Activated T-helper 17 cell treated with anti-CD3 and anti-CD28 coated beads, Interleukin-2, amount 50 U/mL, for 72 hours (primary cell): ENCODE results near the gene LYPD6B. TPM values are rescaled to one million over a fixed set of nuclear protein-coding genes. Genes with fewer than 3 reads are reported as not detected.
A peak's percentile ranks its signal among the peaks of the same experiment; 100 is the strongest.

Source experiments
- ATAC-seq: fragments of 150-1000 bp; cut with Tn5 transposase; replicated peaks from 2 replicates; pipeline ENCODE4 v1.10.0; 2021; ENCODE audit warnings: mild to moderate bottlenecking, moderate library complexity
- H3K27ac Mint-ChIP-seq: one replicate; pipeline ENCODE4 v1.8.0; 2022; ENCODE audit warnings: mixed read lengths
- H3K27me3 Mint-ChIP-seq: one replicate; pipeline ENCODE4 v1.8.0; 2022; ENCODE audit warnings: mixed read lengths
- H3K36me3 Mint-ChIP-seq: one replicate; pipeline ENCODE4 v1.8.0; 2022; ENCODE audit warnings: low read depth, mild to moderate bottlenecking, mixed read lengths
- H3K4me1 Mint-ChIP-seq: one replicate; pipeline ENCODE4 v1.8.0; 2022; ENCODE audit warnings: mixed read lengths
- H3K4me3 Mint-ChIP-seq: one replicate; pipeline ENCODE4 v1.8.0; 2022; ENCODE audit warnings: mild to moderate bottlenecking, mixed read lengths
- H3K9me3 Mint-ChIP-seq: one replicate; pipeline ENCODE4 v1.8.0; 2022; ENCODE audit warnings: mixed read lengths
- total RNA-seq, 2 donors: library from RNA; stranded (reverse); gene quantifications; one replicate each; pipeline ENCODE4 v1.2.3, GENCODE V29; 2022

LYPD6B gene
- total RNA-seq, 2 donors from 2014 or later: not detected

DNA sequence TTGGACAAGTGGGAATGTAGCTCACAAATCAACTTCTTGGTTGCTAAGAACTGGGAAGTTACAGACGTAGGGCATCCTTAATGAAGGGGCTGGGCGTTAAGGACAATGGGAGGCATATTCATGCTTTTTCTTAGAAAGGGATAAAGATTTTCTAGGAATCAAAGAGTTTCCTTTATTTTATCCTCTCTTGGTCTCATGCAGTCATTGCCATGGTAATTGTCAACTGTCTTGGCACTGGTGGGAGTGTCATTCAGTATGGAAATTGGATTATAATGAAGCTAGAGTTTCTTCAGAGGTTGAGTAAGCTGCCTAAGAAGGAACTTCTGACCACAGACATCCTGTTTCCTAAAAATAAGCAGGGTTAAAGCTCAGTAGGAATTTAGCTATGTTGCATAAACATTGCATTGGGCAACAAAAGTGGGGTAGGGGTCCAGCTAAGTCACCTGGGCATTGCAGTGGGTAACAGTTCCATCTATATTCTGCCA, 114.0 kb downstream of the LYPD6B start:
- no peaks in the 10 kb centered on the region for H3K9me3 Mint-ChIP-seq
- no peaks in the 10 kb centered on the region for H3K36me3 Mint-ChIP-seq
- no peak for ATAC-seq
- H3K27me3 Mint-ChIP-seq: peaks cover 20% of the 10 kb centered on the region
- H3K27ac Mint-ChIP-seq: no peak overlapping the region
- H3K4me1 Mint-ChIP-seq: no peaks in the 10 kb centered on the region
- H3K4me3 Mint-ChIP-seq: no peak overlapping the region

DNA sequence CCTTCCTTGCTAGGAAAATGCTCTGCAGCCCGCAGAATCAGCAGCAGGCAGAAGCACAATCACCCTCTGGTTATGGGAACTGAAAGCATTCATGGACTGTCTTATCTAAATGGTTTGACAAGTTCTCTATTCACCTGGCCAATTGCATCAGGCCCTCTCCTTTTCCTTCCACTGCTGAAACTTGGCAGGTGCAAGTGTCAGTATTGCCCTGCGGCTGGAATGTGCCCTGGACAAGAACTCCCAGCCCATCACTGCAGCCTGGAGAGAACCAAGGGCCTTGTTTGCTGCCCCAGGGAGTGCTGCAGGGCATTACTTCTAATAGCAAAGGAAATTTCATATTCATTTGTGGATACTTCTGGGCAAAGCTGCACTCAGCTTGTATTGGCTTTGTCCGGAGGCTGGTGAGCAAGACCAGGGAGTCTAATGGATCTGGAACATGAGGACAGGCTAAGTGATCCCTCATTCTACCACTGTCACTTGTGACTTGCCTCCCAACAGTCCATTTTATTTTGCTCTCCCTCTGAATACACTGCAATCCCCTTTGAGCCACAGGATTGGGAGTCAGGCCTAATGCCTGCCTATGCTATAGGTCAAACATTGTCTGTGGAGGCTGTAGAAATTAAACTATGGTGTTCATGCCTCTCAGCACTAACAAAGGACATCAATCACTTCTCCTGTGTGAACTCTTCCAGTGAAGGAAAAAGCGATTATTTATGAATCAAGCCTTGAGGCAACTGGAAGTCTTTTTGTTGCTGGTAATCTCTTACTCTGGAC, 116.9 kb downstream of the LYPD6B start:
- no peak overlapping the region for H3K4me3 Mint-ChIP-seq
- no peaks in the 10 kb centered on the region for H3K4me1 Mint-ChIP-seq
- peaks cover 24% of the 10 kb centered on the region for H3K27me3 Mint-ChIP-seq
- ATAC-seq: no peak
- no peaks in the 10 kb centered on the region for H3K9me3 Mint-ChIP-seq
- H3K27ac Mint-ChIP-seq: no peak overlapping the region
- no peaks in the 10 kb centered on the region for H3K36me3 Mint-ChIP-seq

DNA sequence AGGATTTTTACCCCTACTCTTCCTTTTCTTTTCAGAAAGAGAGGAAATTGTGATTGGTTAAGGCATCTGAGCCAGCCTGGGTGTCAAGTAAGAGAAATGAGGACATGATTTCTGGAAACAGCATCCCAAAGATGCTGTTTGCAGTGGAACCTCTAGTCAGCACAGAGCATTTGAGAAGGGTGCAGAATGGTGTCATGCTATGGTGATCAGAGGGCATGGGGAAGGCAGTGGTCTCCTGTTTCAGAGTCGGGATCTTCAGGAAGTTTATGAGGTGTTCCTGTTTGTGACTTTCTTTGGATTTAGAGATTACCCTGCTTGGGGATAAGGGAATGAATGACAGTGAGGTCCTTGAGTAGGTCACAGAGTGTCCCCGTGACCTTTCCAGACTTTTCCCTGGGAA, 117.5 kb downstream of the LYPD6B start:
- peaks cover 24% of the 10 kb centered on the region for H3K27me3 Mint-ChIP-seq
- ATAC-seq: no peak
- H3K9me3 Mint-ChIP-seq: no peaks in the 10 kb centered on the region
- no peak overlapping the region for H3K4me3 Mint-ChIP-seq
- H3K4me1 Mint-ChIP-seq: peaks cover 3% of the 10 kb centered on the region
- no peak overlapping the region for H3K27ac Mint-ChIP-seq
- H3K36me3 Mint-ChIP-seq: no peaks in the 10 kb centered on the region

DNA sequence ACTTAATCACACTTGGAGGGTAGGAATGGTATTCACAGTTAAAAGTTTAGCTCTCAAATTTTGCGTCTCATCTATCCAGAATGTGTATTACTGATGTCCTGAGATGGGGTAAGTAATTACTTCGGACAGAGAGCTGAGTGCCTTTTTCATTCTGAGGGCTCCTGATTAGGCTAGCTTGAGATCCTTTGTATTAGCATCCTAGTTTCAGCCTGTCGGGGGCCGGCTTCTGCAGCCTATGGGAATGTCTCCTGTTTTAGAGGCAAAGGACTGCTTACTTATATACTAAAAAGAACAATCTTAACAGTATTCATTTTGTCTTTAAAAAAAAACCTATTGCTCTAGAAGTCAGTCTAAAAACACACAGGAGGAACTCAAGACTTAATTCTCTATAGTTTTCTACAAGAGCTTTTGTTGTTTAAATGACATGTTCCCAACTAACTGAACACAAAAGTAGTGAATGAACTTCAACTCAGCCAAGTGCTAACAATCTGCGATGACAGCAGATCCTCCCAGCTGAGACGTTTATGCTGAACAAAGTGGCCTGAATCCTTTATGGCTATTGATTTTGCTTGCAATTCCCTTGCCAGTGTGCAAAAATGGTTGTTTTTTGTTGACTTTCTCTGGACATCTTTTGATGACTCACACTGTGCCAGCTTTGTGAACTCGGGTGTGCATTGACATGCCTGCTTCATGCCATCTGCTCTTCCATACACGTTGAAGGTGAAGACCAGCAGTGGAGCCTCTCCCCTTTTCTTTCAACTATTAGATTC, 118.7 kb downstream of the LYPD6B start:
- ATAC-seq: no peak
- Mint-ChIP-seq H3K9me3 (no peaks in the 10 kb centered on the region), H3K27ac (no peak overlapping the region), H3K36me3 (no peaks in the 10 kb centered on the region), H3K4me3 (no peak overlapping the region), H3K27me3 (peaks cover 20% of the 10 kb centered on the region), H3K4me1 (peaks cover 11% of the 10 kb centered on the region)

DNA sequence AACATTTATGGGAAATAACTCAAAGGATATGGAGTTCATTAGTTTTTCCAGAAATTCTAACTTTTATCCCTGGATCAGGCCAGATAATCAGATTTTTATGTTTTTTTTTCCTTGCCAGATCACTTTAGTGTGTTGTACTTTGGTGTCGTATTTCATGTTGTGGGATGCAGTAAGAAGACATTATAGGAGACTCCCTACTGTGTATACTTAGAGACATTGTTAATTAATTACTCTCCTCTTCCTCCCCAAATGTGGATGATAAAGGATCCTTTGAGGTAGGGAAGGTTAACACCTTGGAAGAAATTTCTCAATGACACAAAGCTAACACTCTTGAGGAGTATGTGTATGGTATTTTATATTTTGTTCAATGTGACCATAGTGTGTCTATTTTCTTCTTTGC, 120.5 kb downstream of the LYPD6B start:
- Mint-ChIP-seq H3K4me1 (peaks cover 11% of the 10 kb centered on the region), H3K27ac (no peak overlapping the region), H3K4me3 (no peak overlapping the region), H3K36me3 (no peaks in the 10 kb centered on the region), H3K9me3 (no peaks in the 10 kb centered on the region), H3K27me3 (peaks cover 13% of the 10 kb centered on the region)
- no peak for ATAC-seq

DNA sequence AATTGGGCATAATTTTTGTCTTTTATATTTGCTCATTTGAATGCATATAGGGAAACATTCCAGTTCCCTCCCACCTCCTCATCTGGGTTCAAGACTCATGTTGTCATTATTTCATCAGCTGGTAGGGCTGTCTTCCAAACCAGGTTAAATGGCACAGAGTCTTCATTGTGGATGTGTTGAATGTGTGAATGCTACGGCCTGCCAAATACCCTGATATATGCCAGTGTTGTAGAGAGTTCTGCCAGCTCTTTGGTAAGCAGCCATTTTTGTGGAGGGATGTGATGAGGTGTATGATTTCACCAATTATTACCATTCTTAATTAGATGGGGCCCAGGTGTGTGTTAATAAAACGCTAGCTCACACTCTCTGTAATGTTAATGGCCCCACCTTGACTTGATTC, 121.7 kb downstream of the LYPD6B start:
- H3K4me1 Mint-ChIP-seq: peaks cover 11% of the 10 kb centered on the region
- peaks cover 11% of the 10 kb centered on the region for H3K27me3 Mint-ChIP-seq
- H3K36me3 Mint-ChIP-seq: no peaks in the 10 kb centered on the region
- no peaks in the 10 kb centered on the region for H3K9me3 Mint-ChIP-seq
- no peak for ATAC-seq
- no peak overlapping the region for H3K27ac Mint-ChIP-seq
- no peak overlapping the region for H3K4me3 Mint-ChIP-seq

DNA sequence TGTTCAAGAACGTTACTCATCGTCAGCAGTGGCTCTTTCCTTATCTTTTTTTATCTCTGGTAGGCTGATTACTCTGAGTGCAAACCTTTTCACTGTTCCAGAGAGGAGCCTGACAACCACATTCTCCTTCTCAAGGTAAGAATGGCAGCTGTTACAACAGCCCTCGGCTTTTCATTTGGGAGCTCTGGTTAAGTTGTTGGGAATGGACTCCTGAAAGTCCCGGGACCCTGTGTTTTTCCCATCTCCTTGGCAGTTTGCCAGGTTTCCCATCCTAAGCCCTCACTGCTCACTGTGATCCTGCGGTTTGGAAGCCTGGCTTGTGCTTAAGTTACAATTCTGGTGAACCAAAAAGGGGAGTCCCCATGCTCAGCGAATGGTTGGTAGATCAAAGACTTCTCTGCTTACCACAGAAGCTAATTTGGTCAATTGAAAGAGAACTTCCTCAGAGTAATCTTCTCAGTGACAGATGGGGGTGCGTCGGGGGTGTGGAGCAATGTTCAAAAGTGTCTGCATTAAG, 122.3 kb downstream of the LYPD6B start:
- Mint-ChIP-seq H3K4me1 (peaks cover 11% of the 10 kb centered on the region), H3K9me3 (no peaks in the 10 kb centered on the region), H3K36me3 (no peaks in the 10 kb centered on the region), H3K4me3 (peak overlapping the region; percentile 9), H3K27ac (no peak overlapping the region), H3K27me3 (peaks cover 11% of the 10 kb centered on the region)
- peak; percentile 87 for ATAC-seq

DNA sequence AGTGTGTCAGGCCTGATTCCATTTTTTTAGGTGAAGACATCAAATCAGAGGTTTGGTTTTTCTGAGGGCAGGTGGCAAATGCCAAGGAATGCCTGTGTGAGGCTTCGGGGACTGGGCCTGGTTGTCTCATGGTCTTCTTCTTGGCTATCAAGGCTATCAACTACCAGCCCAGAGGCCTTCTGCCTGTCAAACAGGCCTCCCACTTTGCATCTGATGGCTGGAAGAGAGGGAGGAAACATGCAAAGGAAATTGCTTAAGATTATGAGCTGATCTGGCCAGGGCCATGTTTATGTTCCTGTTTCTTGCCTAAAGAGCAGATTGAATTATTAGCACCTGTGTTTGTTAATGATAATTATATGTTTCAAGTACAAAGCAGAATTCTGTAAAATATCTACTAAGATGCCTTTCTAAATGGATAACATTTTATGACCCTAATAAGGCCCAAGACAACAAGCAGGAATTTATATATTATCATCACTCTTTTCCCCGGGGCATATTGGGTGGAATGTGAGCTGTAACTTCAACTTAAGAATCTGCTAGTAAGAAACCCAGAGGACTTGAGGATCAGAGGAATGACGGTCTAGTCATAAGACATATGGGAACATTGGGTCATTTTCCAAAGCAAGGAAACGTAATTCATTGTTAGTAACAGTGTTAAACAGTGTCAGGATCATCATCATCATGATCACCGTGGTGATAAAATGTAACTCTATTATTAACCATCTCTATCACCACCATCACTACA, 123.2 kb downstream of the LYPD6B start:
- Mint-ChIP-seq H3K27ac (no peak overlapping the region), H3K9me3 (no peaks in the 10 kb centered on the region), H3K4me1 (peaks cover 11% of the 10 kb centered on the region), H3K36me3 (no peaks in the 10 kb centered on the region), H3K4me3 (no peak overlapping the region), H3K27me3 (peaks cover 11% of the 10 kb centered on the region)
- ATAC-seq: no peak

DNA sequence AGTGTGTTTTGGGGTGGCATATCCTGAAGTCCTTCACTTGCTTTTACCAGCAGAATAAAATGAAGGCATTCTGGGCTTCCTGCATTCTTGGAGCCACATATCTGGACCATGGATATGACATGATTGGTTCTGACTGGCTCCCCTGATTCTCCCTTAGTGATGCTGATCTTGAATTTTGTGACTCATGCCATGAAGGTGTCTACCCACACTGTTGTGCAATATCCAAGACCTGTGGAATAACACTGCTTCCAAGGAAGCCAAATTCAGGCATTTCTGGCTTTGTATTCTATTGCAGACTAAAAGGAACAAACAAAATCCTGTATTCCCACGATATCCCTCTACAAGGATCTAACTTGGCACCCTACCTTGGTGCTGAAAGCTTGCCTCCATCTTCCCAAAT, 125.8 kb downstream of the LYPD6B start:
- no peak overlapping the region for H3K4me3 Mint-ChIP-seq
- H3K27ac Mint-ChIP-seq: no peak overlapping the region
- peaks cover 17% of the 10 kb centered on the region for H3K4me1 Mint-ChIP-seq
- ATAC-seq: no peak
- no peaks in the 10 kb centered on the region for H3K9me3 Mint-ChIP-seq
- no peaks in the 10 kb centered on the region for H3K36me3 Mint-ChIP-seq
- H3K27me3 Mint-ChIP-seq: peaks cover 7% of the 10 kb centered on the region

- Mint-ChIP-seq H3K4me1 (peaks cover 22% of the 10 kb centered on the region), H3K36me3 (no peaks in the 10 kb centered on the region), H3K27me3 (peaks cover 4% of the 10 kb centered on the region), H3K27ac (no peak overlapping the region), H3K9me3 (no peaks in the 10 kb centered on the region), H3K4me3 (no peak overlapping the region)
- no peak for ATAC-seq
Observed at GRCh38 chr2:149164827-149165226, 126.3 kb downstream of the LYPD6B start.

- H3K27me3 Mint-ChIP-seq: peaks cover 12% of the 10 kb centered on the region
- H3K27ac Mint-ChIP-seq: no peak overlapping the region
- H3K4me1 Mint-ChIP-seq: peaks cover 11% of the 10 kb centered on the region
- H3K9me3 Mint-ChIP-seq: peaks cover 5% of the 10 kb centered on the region
- peak overlapping the region; percentile 14 for H3K4me3 Mint-ChIP-seq
- H3K36me3 Mint-ChIP-seq: no peaks in the 10 kb centered on the region
- ATAC-seq: peak; percentile 80
Observed at GRCh38 chr2:149167001-149167780, 128.7 kb downstream of the LYPD6B start.

DNA sequence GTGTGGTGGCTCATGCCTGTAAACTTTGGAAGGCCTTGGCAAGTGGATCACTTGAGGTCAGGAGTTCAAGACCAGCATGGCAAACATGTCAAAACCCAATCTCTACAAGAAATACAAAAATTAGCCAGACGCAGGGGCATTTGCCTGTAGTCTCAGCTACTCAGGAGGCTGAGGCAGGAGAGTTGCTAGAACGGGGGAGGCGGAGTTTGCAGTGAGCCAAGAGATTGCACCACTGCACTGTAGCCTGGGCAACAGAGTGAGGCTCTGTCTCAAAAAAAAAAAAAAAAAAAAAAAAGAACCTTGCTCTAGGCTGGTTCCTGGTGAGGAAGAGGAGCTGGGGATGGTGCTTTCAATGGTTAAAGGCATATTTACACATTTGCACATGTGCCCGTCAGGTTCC, 129.4 kb downstream of the LYPD6B start:
- H3K27ac Mint-ChIP-seq: no peak overlapping the region
- no peak for ATAC-seq
- H3K4me1 Mint-ChIP-seq: peaks cover 11% of the 10 kb centered on the region
- peaks cover 12% of the 10 kb centered on the region for H3K27me3 Mint-ChIP-seq
- H3K9me3 Mint-ChIP-seq: peaks cover 9% of the 10 kb centered on the region
- H3K36me3 Mint-ChIP-seq: no peaks in the 10 kb centered on the region
- H3K4me3 Mint-ChIP-seq: no peak overlapping the region

DNA sequence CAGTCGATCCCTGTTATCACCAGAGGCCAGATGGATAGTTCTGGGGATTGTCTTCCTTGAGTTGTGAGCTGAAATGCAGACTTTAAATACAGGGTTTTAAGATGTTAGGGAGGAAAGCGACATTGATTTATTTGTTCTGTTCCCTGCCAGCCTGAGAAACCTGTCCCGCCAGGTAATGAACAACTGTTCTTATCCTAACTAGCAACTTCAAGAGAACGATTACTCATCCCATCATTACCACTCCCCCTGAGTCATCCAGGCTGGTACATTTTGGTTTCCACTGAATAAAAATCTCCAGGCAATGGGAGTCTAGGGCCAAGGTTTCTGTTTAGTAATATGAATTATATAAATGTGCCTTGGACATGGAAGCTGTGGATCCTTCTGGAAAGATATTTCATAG, 131.2 kb downstream of the LYPD6B start:
- ATAC-seq: peak; percentile 71
- H3K9me3 Mint-ChIP-seq: peaks cover 9% of the 10 kb centered on the region
- H3K27me3 Mint-ChIP-seq: peaks cover 8% of the 10 kb centered on the region
- H3K4me3 Mint-ChIP-seq: no peak overlapping the region
- peaks cover 11% of the 10 kb centered on the region for H3K4me1 Mint-ChIP-seq
- no peaks in the 10 kb centered on the region for H3K36me3 Mint-ChIP-seq
- no peak overlapping the region for H3K27ac Mint-ChIP-seq

- H3K4me3 Mint-ChIP-seq: no peak overlapping the region
- H3K27me3 Mint-ChIP-seq: peaks cover 8% of the 10 kb centered on the region
- no peak overlapping the region for H3K27ac Mint-ChIP-seq
- no peaks in the 10 kb centered on the region for H3K36me3 Mint-ChIP-seq
- ATAC-seq: no peak
- peaks cover 11% of the 10 kb centered on the region for H3K4me1 Mint-ChIP-seq
- peaks cover 9% of the 10 kb centered on the region for H3K9me3 Mint-ChIP-seq
Observed at GRCh38 chr2:149170156-149170555, 131.7 kb downstream of the LYPD6B start.
